HK-2 (cell line): ENCODE data around the gene AP3B2.
"Not testable (repeated sequence)": the region's sequence is repeated elsewhere in the genome, so short reads cannot be mapped to it uniquely, and the experiment has no call there.

ENCODE experiments used
- DNase-seq: peaks from one replicate; pipeline ENCODE4 v3.0.0-alpha.2; 2018; ENCODE audit not compliant: unreplicated experiment

AP3B2 gene, protein sequence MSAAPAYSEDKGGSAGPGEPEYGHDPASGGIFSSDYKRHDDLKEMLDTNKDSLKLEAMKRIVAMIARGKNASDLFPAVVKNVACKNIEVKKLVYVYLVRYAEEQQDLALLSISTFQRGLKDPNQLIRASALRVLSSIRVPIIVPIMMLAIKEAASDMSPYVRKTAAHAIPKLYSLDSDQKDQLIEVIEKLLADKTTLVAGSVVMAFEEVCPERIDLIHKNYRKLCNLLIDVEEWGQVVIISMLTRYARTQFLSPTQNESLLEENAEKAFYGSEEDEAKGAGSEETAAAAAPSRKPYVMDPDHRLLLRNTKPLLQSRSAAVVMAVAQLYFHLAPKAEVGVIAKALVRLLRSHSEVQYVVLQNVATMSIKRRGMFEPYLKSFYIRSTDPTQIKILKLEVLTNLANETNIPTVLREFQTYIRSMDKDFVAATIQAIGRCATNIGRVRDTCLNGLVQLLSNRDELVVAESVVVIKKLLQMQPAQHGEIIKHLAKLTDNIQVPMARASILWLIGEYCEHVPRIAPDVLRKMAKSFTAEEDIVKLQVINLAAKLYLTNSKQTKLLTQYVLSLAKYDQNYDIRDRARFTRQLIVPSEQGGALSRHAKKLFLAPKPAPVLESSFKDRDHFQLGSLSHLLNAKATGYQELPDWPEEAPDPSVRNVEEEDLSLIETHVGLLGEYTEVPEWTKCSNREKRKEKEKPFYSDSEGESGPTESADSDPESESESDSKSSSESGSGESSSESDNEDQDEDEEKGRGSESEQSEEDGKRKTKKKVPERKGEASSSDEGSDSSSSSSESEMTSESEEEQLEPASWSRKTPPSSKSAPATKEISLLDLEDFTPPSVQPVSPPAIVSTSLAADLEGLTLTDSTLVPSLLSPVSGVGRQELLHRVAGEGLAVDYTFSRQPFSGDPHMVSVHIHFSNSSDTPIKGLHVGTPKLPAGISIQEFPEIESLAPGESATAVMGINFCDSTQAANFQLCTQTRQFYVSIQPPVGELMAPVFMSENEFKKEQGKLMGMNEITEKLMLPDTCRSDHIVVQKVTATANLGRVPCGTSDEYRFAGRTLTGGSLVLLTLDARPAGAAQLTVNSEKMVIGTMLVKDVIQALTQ

DNA sequence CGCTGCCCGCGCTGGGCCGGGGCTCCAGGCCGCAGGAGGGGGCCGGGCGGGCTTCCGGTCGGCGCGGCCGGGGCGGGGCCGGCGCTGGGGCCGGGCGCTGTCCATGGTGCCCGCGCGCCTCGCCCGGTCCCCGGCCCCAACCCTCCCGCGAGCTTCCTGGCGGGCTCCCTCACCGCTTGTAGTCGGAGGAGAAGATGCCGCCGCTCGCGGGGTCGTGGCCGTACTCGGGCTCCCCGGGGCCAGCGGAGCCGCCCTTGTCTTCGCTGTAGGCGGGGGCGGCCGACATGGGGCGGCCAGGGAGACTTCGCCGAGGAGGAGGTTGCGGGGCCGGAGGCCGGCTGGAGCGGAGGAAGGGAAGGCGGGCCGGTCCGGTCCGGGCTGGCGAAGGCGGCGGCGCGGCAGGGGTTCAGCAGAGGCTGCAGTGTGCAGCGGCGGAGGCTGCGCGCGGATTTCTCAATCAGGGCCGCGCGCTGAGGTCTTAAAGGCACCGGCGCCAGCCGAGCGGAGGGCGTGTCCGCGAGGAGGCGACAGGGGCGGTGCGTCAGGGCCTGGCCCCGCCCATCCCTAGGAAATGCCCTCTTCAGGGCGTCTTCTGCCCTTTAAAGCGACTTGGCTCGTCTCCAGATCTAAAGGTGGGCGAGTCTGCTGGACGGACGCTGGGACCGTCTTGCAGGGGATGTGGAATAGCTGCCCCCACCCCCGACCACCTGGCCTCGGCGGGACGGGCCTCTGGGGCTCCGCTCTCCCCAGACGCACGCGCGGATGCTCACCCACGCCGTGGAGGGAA is at the start of gene AP3B2:
TSS of gene AP3B2 (minus strand) at position 455 of the 787 bp plus-strand sequence. CDS start at position 286, 169 bp downstream.
- peak; percentile 57 for DNase-seq

DNA sequence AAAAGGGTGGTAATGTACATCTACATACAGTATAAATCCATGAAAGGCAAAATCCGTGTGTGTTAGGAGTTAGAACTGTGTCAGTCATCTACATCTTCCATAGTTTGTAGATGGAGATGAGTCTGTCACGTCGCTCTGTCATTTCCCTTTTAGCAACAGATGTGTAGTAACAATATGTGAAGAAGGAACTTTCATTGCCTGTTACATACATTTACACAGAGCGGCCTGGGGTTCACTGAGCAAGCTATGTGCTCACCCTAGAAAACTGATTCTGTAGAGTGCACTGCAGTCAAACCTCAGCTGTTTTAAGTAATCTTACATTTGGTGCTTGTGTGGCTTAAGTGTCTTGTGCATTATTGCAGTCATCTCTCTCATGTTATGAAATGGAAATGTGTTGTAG is 41.6 kb upstream of the AP3B2 start:
- no peak for DNase-seq

DNA sequence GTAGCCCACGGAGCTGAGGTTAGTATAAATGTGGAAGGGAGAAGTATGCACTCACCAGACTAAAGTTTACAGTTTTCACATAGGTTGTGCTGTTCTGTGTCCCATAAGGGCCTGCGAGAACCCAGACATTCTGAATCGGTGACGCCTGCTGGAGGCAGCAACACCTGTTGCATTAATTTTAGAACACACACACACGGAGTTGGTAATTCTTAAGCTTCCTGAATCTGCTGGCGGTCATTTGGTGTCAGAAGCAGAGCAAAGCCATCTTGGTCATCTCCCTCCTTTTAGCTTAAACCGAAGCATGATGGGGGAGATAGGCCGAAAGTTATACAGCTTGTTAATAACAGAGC is 41.1 kb upstream of the AP3B2 start:
- no peak for DNase-seq

DNA sequence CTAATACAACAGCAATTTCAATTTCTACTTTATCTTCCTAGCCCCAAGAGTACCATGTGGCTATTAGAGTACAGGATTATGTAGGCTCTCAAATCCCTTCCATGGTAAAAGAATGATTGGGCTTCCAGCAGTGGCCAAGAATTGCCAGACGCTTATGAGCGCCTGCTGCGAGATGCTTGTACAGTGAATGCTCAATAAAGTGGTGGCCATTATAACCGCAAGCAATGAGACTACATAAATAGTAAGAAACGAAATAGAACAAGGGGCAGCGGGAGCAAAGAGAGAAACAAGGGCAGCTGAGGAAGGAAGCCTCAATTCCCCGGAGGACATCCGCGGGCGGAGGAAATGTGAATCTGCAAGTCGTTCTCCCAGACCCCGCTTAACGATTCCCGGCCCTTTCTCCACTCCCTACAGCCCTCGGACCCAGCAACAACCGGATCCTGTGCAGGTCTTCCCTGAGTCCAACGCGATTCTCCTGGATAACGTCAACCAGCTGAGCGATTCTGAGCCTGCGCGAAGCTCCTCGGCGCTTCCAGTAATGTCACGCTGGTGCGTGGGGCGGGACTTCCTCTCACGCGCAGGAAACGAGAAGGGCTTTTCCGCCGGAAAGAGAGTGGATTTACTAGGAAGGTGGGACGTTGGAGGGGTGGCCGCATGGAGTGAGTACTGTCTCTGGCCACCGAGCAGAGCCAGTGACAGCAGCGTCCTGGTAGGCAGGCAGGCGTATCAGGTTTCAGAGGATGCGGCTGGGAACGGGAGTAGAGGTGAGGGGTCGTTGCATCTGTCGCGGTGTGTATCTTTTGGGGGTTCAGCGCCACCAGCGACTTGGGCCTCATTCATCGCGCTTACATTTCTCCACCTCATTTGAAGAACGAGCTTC is 40.5 kb upstream of the AP3B2 start:
- DNase-seq = peak; percentile 85

DNA sequence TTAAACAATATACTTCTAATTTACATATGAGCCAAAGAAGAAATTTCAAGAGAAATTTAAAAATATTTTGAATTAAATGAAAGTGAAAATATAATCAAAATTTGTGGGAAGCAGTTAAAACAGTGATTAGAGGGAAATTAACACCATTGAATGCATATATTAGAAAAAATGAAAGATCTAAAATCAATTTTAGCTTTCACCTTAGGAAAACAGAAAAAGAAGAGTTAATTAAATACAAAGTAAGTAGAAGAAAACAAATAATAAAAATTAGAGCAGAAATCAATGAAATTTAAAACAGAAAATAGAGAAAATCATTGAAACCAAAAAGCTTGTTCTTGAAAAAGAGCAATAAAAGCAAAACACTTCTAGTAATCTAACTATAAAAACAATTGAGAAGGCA is 38.6 kb upstream of the AP3B2 start:
- no peak for DNase-seq

DNA sequence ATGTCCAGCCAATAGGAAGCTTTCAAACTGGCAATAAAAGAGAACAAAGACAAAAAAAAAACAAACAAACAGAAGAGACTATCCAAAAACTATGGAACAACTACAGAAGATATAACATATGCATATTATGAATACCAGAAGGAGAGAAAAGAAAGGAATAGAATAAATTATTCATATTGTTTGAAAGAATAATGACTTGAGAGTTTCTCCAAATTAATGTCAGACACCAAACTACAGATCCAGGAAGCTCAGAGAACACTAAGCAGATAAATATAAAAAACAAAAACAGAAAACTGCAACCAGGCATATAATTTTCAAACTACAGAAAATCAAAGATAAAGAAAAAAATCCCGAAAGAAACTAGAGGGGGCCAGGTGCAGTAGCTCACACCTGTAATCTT is 34.1 kb upstream of the AP3B2 start:
- DNase-seq = no peak

DNA sequence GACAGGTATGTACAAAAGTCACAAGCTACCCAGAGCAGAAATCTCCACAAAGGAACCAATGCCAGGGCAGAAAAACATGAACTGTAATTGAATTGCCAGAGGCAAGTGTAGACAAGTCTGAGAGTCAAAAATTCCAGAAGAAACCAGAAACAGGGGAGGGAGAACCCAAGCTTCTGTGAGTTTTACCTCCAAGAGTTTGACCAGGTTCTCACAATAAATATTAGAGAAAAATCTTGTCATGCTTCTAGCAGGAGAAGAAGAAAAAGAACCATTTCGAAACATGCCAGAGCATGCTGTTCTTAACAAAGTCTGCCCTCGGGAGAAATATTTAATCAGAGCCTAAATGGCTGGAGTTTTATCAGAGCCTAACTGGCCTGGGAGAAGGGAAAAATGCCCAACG is 32.5 kb upstream of the AP3B2 start:
- no peak for DNase-seq

DNA sequence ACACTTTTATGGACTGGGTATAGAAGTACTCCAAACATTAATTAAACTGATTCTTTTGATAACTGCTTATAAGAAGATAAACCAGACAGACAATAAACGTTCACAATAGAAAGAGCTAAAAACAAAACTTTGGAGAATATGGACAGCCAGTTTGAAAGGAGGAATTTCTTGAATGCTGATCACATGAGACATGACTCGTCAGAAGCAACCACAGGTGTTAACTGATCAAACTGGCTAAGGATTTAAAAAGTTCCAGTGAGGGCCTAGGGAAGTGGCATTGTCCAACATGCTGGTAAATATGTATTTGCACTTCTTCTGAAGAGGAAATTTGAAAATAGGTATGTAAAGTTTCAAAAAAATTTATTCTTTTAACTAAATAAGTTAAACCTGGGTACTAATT is 29.4 kb upstream of the AP3B2 start:
- DNase-seq = no peak

DNA sequence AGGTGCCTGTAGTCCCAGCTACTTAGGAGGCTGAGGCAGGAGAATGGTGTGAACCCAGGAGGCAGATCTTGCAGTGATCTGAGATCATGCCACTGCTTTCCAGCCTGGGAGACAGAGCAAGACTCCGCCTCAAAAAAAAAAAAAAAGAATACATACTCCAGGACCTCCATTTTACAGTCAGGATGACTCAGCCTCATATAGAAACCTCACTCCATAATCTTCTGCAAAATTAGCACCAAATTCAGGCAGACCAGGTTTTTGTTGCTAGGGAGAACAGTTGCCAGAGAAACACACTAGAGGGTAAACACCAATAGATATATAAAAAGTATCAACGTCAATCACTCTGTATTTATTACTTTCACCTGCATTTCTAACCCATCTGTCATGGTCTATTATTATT is 28.3 kb upstream of the AP3B2 start:
- DNase-seq = no peak

DNA sequence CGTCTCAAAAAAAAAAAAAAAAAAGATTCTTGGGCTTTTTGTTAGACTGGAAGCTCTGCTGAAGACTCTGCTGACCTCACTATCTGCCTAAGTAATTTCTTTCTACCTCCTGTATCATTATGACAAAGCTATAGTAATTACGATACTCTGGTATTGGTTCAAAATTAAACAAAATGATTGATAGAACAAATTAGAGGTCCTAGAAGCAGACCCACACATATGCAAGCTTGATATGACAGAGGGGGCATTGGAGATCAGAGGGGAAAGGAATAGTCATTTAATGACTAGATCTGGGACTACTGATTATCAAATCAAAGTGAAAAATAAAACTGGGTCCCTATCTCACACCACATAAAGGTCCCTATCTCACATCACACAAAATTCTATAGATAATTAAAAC is 21.9 kb upstream of the AP3B2 start:
- no peak for DNase-seq

DNA sequence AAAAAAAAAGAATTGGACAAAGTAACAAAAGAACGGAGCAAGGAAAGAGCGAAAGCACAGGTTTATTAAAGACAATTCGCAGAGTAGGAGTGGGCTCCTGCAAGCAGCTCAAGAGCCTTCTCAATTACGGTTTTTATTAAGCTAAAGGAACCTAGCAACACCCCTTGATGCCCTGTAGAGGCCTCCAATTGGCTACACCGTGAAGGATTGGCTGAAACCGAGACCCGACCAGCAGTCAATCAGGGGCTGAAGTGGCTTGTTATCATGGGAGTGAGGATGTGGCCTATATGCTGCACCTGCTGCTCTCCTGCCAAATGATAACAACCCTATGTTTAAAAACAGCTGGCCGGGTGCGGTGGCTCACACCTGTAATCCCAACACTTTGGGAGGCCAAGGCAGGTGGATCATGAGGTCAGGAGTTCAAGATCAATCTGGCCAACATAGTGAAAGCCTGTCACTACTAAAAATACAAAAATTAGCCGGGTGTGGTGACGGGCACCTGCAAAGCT is 20.4 kb upstream of the AP3B2 start:
- no peak for DNase-seq

DNA sequence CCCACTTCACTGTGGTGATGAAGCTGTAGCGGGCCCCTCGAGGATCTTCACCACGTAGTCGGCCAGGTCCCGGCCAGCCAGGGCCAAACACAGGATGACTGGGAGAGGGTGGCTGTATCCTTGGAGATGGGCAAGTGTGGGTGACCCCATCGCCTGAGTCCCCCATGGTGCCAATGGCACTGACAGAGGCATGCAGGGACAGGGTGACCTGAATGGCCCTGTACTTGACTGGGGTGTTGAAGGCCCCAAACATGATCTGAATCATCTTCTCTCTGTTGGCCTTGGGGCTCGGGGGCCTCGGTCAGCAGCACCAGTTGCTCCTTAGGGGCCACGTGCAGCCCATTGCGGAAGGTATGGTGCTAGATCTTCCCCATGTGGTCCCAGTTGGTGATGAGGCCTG is 17.1 kb upstream of the AP3B2 start:
- no peak for DNase-seq

DNA sequence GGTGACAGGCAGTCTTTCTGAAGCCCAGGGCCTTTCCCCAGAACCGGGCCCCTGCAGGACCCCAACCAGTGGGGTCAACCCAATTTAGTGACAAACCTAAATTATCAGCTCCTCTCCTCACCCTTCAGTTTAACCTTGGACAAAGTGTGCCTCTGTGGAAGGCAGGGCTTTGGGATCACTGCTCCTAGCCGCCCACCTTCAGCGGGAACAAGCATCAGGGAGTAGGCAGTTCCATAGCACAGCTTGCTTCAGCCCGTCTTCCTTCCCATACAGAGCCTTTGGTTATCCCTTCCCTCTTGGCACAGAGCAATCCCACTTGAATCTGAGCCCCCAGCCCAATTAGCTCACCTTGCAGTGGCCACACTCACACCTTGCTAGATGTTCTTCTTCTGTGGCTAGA is 5.3 kb upstream of the AP3B2 start:
- DNase-seq = no peak

DNA sequence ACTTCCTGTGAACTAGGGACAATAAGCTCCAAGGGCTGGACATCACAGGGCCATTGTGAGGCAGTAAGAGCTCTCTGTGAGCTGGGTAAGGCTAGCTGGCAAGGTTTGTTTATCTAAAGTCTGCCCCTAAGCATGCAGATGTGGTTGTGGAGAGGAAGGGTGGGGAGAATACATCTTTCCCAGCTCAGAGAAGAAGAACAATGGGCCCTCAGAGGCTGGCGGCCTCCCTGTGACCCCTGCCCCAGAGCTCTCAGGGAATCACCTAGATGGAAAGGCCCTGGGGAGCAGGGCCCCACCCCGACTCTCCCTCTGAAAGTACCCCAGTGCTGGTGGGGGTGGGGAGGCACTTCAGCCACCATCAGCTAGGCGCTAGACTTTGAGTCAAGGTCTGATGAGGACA is 4.3 kb upstream of the AP3B2 start:
- DNase-seq = no peak

DNA sequence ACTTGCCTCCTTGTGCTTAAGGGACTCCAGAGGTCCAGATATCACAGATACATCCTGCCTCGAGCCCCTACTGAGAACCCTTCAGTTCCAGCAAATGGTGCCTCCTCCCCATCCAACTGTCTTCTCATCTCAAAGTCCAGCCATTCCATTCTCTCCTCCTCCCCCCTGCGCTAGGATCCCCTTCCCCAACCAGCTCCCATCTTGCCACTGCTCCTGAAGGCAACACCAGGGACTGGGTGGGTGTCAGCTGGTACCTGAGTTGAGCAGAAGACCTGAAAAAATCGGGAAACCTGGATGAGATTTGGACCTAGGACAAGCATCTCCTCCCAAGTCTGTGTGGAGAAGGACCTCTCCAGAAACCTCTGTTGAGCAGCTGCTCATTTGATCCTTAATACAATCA is 2.4 kb upstream of the AP3B2 start:
- DNase-seq = no peak

DNA sequence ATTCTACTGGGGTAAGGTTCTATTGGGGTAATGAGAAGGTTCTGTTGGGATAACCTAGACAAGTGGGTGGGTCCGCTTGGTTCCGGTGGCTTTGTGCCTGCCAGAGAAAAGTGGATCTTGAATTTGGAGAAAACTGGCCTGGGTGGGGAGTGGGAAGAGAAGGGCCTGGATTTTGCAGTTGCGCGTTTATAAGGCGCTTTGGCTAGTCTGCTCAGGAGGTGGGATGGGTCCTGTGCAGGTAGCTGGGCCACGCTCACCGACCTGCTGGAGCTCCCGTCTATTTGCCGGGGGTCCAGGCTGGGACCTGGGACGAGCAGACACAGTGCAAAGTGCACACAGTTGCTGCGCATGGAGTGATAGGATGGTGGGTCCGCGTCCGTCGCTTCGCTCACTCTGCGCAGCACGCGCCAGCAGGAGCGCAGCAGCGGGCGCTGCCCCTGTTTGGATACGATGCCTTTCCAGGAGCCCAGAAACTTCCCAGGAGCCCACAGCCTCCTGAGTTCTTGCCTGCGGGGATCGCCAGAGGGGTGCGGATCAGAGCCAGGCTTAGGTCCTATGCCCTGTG is 1.3 kb upstream of the AP3B2 start:
- no peak for DNase-seq

DNA sequence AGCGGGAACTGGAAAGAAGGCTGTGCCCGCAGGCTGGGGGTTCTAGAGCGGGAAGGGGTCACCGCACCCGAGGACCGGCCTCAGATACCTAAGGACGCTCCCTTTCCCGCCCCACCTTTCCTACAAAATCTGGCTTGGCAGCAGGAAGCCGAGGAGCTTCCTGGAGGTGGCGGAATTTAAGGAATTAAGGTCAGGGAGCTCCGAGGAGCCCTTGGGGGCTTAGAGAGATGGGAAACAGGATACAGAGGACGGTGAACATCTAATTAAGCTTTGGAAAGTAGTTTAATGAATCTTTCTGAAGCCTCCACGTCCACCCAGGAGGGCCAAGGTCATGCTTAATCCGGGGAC is 507 bp upstream of the AP3B2 start:
- no peak for DNase-seq

DNA sequence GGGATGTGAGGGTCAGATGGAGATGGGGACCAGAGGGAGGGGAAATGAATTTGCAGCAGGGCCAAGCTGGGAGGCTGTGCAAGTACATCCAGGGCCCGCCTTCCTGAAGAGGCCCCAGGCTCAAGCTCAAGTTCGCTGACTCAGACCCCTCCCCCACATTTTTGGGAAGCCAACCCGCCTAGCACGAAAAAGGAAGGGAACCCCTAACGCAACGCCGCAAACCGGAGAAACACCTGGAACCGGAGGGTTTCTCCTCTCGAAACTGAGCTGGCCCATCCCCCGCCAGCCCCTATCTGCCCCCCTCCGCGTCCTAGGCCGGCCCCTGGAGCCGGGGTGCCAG is 624 bp downstream of the AP3B2 start:
- peak; percentile 42 for DNase-seq

DNA sequence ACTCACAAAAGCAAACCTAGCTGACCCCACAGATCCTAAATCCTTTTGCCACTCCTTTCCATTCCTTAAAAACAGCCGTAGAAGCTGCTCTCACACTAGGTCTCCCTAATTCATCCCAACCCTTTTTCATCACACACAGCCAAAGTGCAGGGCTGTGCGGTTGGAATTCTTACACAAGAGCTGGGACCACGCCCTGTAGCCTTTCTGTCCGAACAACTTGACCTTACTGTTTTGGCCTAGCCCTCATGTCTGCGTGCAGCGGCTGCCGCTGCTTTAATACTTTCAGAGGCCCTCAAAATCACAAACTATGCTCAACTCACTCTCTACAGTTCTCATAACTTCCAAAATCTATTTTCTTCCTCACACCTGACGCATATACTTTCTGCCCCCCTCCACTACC is 3.8 kb downstream of the AP3B2 start:
- DNase-seq = not testable (repeated sequence)

DNA sequence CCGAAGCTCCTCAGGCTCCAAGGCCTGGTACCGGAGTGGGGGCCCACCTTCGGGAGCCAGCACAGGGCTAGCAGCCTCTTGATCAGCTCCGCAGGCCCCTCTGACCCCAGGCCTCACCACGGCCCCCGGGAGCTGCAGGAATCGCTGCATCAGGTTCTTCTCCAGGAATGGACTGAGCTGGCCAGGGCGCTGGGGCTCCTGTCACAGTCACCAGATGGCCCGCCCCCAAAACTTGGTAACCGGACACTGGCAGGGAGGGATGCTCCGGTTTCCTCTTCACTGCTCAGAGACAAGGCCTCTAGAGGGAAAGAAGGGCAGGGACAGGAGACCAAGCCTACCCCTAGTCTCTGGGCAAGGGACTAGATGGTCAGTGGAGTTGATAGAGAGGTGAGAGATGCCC is 9.9 kb downstream of the AP3B2 start:
- DNase-seq = no peak
